K562 (cell line): ENCODE results near the gene CLIC1. TPM values are rescaled to one million over a fixed set of nuclear protein-coding genes. Genes with fewer than 3 reads are reported as not detected.
A peak's percentile ranks its signal among the peaks of the same experiment; 100 is the strongest.

Experiments
- CBX3 ChIP-seq, 2 experiments: IDR thresholded peaks; 1 replicate in 1 of 2; 2 replicates in 1 of 2; pipeline ENCODE4 v1.6.1; 2012; ENCODE audit warnings: inconsistent platforms in 2 of 2, low read length in 2 of 2, borderline replicate concordance in 1 of 2, control low read depth in 1 of 2
- ELK3 ChIP-seq: fragments of 450-650 bp; formaldehyde crosslinking; IDR thresholded peaks from 2 replicates; pipeline ENCODE4 v1.4.0; 2020; ENCODE audit warnings: mild to moderate bottlenecking
- ERF ChIP-seq: fragments of 450-650 bp; formaldehyde crosslinking; IDR thresholded peaks from 2 replicates; pipeline ENCODE4 v1.4.0; 2020; ENCODE audit warnings: mild to moderate bottlenecking, mixed read lengths
- ETS2 ChIP-seq: IDR thresholded peaks from 2 replicates; pipeline ENCODE4 v1.6.1; 2016; ENCODE audit warnings: borderline replicate concordance, missing genetic modification characterization, mild to moderate bottlenecking, moderate library complexity, missing compliant biosample characterization; ENCODE audit not compliant: poor library complexity, severe bottlenecking
- HDAC6 ChIP-seq: IDR thresholded peaks from 2 replicates; pipeline ENCODE4 v1.6.1; 2012; ENCODE audit warnings: low read depth, mild to moderate bottlenecking, control low read depth, inconsistent platforms, low read length, moderate library complexity
- IRF2 ChIP-seq: sonication (generic); formaldehyde crosslinking; IDR thresholded peaks from 2 replicates; pipeline ENCODE4 v1.8.1; 2022; ENCODE audit warnings: mild to moderate bottlenecking, missing genetic modification reagents
- NCOA2 ChIP-seq, 2 experiments: fragments of 450-650 bp; IDR thresholded peaks; 2 replicates each; pipeline ENCODE4 v1.6.1; 2018; ENCODE audit warnings: mild to moderate bottlenecking in 2 of 2, moderate library complexity in 1 of 2; ENCODE audit not compliant: partially characterized antibody in 2 of 2
- NEUROD1 ChIP-seq: fragments of 150-350 bp; IDR thresholded peaks from 2 replicates; pipeline ENCODE4 v1.6.1; 2014; ENCODE audit warnings: borderline replicate concordance, low read length, low read depth; ENCODE audit not compliant: partially characterized antibody
- PHB ChIP-seq: fragments of 250-450 bp; sonication (Bioruptor Pico); IDR thresholded peaks from 2 replicates; pipeline ENCODE4 v1.5.0; 2021
- POLR2A ChIP-seq: fragments of 450-650 bp; conservative IDR thresholded peaks from 2 replicates; pipeline ENCODE4 v1.6.1; 2016
- POU5F1 ChIP-seq: fragments of 150-350 bp; IDR thresholded peaks from 2 replicates; pipeline ENCODE4 v1.6.1; 2014; ENCODE audit warnings: borderline replicate concordance, low read length, low read depth, mild to moderate bottlenecking; ENCODE audit not compliant: partially characterized antibody
- PTBP1 ChIP-seq: fragments of 200-400 bp; formaldehyde crosslinking; IDR thresholded peaks from 2 replicates; pipeline ENCODE4 v1.6.1; 2017; ENCODE audit warnings: low read depth, low read length
- RUNX1 ChIP-seq: sonication (generic); IDR thresholded peaks from 2 replicates; pipeline ENCODE4 v1.6.1; 2016; ENCODE audit warnings: antibody characterized with exemption, low read depth
- ZBTB34 ChIP-seq: fragments of 250-450 bp; sonication (Bioruptor Pico); IDR thresholded peaks from 2 replicates; pipeline ENCODE4 v1.8.0; 2021; ENCODE audit warnings: mild to moderate bottlenecking, moderate library complexity
- ZC3H4 ChIP-seq: sonication (generic); formaldehyde crosslinking; IDR thresholded peaks from 2 replicates; pipeline ENCODE4 v1.9.0; 2021; ENCODE audit warnings: missing genetic modification reagents, borderline replicate concordance
- ZFP1 ChIP-seq: fragments of 450-650 bp; formaldehyde crosslinking; IDR thresholded peaks from 2 replicates; pipeline ENCODE4 v1.4.0; 2020; ENCODE audit warnings: mild to moderate bottlenecking, mixed read lengths
- ZNF592 ChIP-seq: fragments of 450-650 bp; IDR thresholded peaks from 2 replicates; pipeline ENCODE4 v1.6.1; 2017; ENCODE audit warnings: antibody characterized with exemption, mild to moderate bottlenecking
- ZNF764 ChIP-seq: fragments of 250-450 bp; sonication (Bioruptor Pico); IDR thresholded peaks from 2 replicates; pipeline ENCODE4 v1.4.0; 2020; ENCODE audit warnings: low read depth, mild to moderate bottlenecking, moderate library complexity
- polyA plus RNA-seq, 8 experiments: library from polyadenylated mRNA; depleted of rRNA in 4 of 8; stranded (reverse) in 5 of 8; unstranded in 3 of 8; fragments of >200 nt; fragmentation: Nextera tagmentation in 2 of 8; fragmentation: Illumina TruSeq in 1 of 8; extraction: Ambion mirVana in 2 of 8; extraction: Trizol in 1 of 8; gene quantifications; 2 replicates each; pipeline versions ENCODE4 v1.2.1 to v1.2.3, GENCODE V29; 2011 to 2014; ENCODE audit warnings: inconsistent platforms in 1 of 8, missing spikeins in 1 of 8
- total RNA-seq, 7 experiments: library from RNA; depleted of rRNA in 6 of 7; stranded (reverse); fragments of >200 nt in 6 of 7; fragmentation: Illumina TruSeq in 2 of 7; extraction: Trizol in 2 of 7; gene quantifications; 2 replicates each; pipeline versions ENCODE4 v1.2.1 to v1.2.3, GENCODE V29; 2011 to 2021; ENCODE audit warnings: low replicate concordance in 1 of 7
- TF ChIP-seq, protein P1 (sequence below): sonication (generic); formaldehyde crosslinking; IDR thresholded peaks from 2 replicates; pipeline ENCODE4 v1.8.1; 2022; ENCODE audit warnings: missing genetic modification reagents
- TF ChIP-seq, protein P2 (sequence below): sonication (generic); formaldehyde crosslinking; IDR thresholded peaks from 2 replicates; pipeline ENCODE4 v1.8.0; 2022; ENCODE audit warnings: mild to moderate bottlenecking, missing genetic modification reagents

The CLIC1 gene
- total and polyA plus RNA-seq, 9 of the 15 experiments (the other 6 are each of a cell fraction or from before 2014, with no cell fraction given) = 1,267 to 2,419 (median 1,808) TPM

DNA sequence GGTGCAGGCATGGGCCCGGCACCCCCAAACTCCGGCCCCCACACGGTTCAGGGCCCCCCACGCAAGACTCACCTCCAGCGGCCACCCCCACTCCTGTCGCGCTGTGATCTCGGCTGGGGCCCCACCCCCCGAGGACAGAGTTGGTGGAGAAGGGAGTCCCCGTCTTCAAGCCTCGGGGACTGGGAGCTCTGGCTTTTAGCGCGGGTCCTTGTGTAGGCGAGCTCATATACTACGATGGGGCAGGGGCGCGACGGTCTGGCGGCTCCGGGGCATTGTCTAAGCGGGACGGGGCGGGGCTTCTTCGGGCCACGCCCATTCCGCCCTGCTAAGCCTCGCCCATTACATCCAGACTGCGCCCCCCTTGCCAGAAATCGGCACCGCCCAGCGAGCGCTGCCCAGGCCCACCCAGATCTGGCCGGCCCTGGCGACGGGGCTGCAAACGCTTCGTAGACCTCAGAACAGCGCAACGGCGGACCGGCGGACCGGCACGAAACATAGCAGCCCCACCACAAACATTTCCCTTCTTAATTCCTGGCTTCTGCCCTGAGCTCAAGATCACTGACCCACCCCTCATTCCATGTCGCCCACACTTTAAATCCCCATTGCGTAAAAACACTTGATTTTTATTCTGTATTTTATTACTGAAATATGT is 6.2 kb downstream of the CLIC1 start (continued):
- TF ChIP-seq NEUROD1 (peak; percentile 66), ZC3H4 (CRISPR knock-in tag) (no peak), ZFP1 (peak; percentile 99), ERF (CRISPR knock-in tag) (peak; percentile 100), HDAC6 (peak; percentile 18; the same call in 1 of the 2 replicates), POLR2A (peak; percentile 99), CBX3 (IDR thresholded peaks at IDR 0.05; ENCODE audit: borderline replicate concordance in 1 of 2, low read length in 2 of 2) (no peak; a peak in 1 of 3 replicates), PHB (CRISPR knock-in tag) (peak; percentile 100), ELK3 (CRISPR knock-in tag) (peak; percentile 96), ETS2 (no peak), PTBP1 (no peak), RUNX1 (no peak), ZBTB34 (CRISPR knock-in tag) (no peak), ZNF764 (CRISPR knock-in tag) (peak; percentile 91), POU5F1 (no peak), ZNF592 (no peak), IRF2 (CRISPR knock-in tag) (no peak), NCOA2 (IDR thresholded peaks at IDR 0.05; ENCODE audit: partially characterized antibody in 2 of 2) (no peak)
- TF ChIP-seq, protein P1, sequence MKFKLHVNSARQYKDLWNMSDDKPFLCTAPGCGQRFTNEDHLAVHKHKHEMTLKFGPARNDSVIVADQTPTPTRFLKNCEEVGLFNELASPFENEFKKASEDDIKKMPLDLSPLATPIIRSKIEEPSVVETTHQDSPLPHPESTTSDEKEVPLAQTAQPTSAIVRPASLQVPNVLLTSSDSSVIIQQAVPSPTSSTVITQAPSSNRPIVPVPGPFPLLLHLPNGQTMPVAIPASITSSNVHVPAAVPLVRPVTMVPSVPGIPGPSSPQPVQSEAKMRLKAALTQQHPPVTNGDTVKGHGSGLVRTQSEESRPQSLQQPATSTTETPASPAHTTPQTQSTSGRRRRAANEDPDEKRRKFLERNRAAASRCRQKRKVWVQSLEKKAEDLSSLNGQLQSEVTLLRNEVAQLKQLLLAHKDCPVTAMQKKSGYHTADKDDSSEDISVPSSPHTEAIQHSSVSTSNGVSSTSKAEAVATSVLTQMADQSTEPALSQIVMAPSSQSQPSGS (CRISPR knock-in tag) = no peak
- TF ChIP-seq, protein P2, sequence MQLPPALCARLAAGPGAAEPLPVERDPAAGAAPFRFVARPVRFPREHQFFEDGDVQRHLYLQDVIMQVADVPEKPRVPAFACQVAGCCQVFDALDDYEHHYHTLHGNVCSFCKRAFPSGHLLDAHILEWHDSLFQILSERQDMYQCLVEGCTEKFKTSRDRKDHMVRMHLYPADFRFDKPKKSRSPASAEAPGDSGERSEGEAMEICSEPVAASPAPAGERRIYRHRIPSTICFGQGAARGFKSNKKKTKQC (CRISPR knock-in tag) = no peak
